Gastrocnemius medialis (tissue), 4 donors: ENCODE measurements around the gene PLPP7. TPM values are rescaled to one million over a fixed set of nuclear protein-coding genes. Genes with fewer than 3 reads are reported as not detected.
"Not testable (repeated sequence)": the region's sequence is repeated elsewhere in the genome, so short reads cannot be mapped to it uniquely, and the experiment has no call there.

Experiments used
- ATAC-seq, 2 donors: fragments of 150-250 bp; one replicate each; pipeline ENCODE4 v1.9.1; 2016
- DNase-seq, 2 donors: peaks; one replicate each; pipeline ENCODE4 v3.0.0-alpha.2; 2019
- H3K27ac ChIP-seq, 4 donors: fragments of 200-600 bp; sonication (generic); 1 replicate in 1 of 4; 2 replicates in 3 of 4; pipeline ENCODE4 v1.5.1; 2016 to 2018; ENCODE audit warnings: mild to moderate bottlenecking in 2 of 4, moderate library complexity in 1 of 4
- H3K27me3 ChIP-seq, 3 donors: fragments of 200-600 bp; sonication (generic) in 2 of 3; 1 replicate in 1 of 3; 2 replicates in 2 of 3; pipeline versions ENCODE4 v1.5.1 to v1.6.0; 2016 to 2019; ENCODE audit warnings: mild to moderate bottlenecking in 1 of 3, moderate library complexity in 1 of 3
- H3K36me3 ChIP-seq, 2 donors: fragments of 200-600 bp; sonication (generic) in 1 of 2; one replicate each; pipeline ENCODE4 v1.5.1; 2017 to 2018
- H3K4me1 ChIP-seq, 2 donors: fragments of 200-600 bp; sonication (generic) in 1 of 2; one replicate each; pipeline ENCODE4 v1.5.1; 2016 to 2017; ENCODE audit warnings: mild to moderate bottlenecking in 2 of 2
- H3K4me3 ChIP-seq, 4 donors: fragments of 200-600 bp; sonication (generic) in 3 of 4; 1 replicate in 1 of 4; 2 replicates in 3 of 4; pipeline ENCODE4 v1.5.1; 2016 to 2019; ENCODE audit warnings: mild to moderate bottlenecking in 2 of 4
- H3K9me3 ChIP-seq, 3 donors: fragments of 200-600 bp; sonication (generic) in 2 of 3; 1 replicate in 1 of 3; 2 replicates in 2 of 3; pipeline ENCODE4 v1.5.1; 2016 to 2019
- POLR2A ChIP-seq, 2 donors: fragments of 450-650 bp; IDR thresholded peaks; one replicate each; pipeline ENCODE4 v1.6.1; 2017; ENCODE audit warnings: antibody characterized with exemption in 2 of 2, mild to moderate bottlenecking in 2 of 2, moderate library complexity in 2 of 2
- in situ Hi-C, 4 donors: fragments of 200-750 bp; cut with MboI; loops; one replicate each; pipeline versions ENCODE4 v1.15.0 to v1.8.0; 2017; ENCODE audit warnings: low sequenced_read_pairs in 4 of 4
- intact Hi-C: fragments of 100-400 bp; cut with DNase I; formaldehyde crosslinking; loops from one replicate; pipeline ENCODE4 v1.15.1; 2023; ENCODE audit warnings: low total_unique reads
- total RNA-seq, 4 donors: library from RNA; depleted of rRNA; stranded (reverse); fragments of >200 nt; gene quantifications; one replicate each; pipeline versions ENCODE4 v1.1.0 to v1.2.3, GENCODE V29; 2016
- TF ChIP-seq, protein P1 (sequence below), 5 experiments: fragments of 450-650 bp in 3 of 5; fragments of 200-600 bp in 2 of 5; sonication (generic) in 2 of 5; IDR thresholded peaks in 4 of 5; conservative IDR thresholded peaks in 1 of 5; 1 replicate in 4 of 5; 2 replicates in 1 of 5; pipeline ENCODE4 v1.5.1; 2016 to 2019; ENCODE audit warnings: antibody characterized with exemption in 5 of 5, mild to moderate bottlenecking in 3 of 5, moderate library complexity in 3 of 5

The PLPP7 gene
- total RNA-seq, 4 donors from 2014 or later: 110 to 395 (median 184) TPM

GRCh38 chr9:131266266-131267229, 23.0 kb upstream of the PLPP7 start:
- in situ Hi-C loops (no loop called here), intact Hi-C loops (no loop called here)
- TF ChIP-seq, protein P1, sequence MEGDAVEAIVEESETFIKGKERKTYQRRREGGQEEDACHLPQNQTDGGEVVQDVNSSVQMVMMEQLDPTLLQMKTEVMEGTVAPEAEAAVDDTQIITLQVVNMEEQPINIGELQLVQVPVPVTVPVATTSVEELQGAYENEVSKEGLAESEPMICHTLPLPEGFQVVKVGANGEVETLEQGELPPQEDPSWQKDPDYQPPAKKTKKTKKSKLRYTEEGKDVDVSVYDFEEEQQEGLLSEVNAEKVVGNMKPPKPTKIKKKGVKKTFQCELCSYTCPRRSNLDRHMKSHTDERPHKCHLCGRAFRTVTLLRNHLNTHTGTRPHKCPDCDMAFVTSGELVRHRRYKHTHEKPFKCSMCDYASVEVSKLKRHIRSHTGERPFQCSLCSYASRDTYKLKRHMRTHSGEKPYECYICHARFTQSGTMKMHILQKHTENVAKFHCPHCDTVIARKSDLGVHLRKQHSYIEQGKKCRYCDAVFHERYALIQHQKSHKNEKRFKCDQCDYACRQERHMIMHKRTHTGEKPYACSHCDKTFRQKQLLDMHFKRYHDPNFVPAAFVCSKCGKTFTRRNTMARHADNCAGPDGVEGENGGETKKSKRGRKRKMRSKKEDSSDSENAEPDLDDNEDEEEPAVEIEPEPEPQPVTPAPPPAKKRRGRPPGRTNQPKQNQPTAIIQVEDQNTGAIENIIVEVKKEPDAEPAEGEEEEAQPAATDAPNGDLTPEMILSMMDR (IDR thresholded peaks at IDR 0.05 in 4 of 5, conservative IDR thresholded peaks at IDR 0.05 in 1 of 5): no peak
- no peak for TF ChIP-seq POLR2A (IDR thresholded peaks at IDR 0.05)
- DNase-seq (peak in 1 of 2 donors; percentile 57), ATAC-seq (peak in 1 of 2 donors; percentile 14)
- Histone ChIP-seq H3K9me3 (no peaks in the 10 kb centered on the region), H3K4me3 (no peak overlapping the region), H3K36me3 (no peaks in the 10 kb centered on the region), H3K27ac (peak overlapping the region; percentile 94 to 100 (median 98)), H3K4me1 (peaks cover 54 to 67% of the 10 kb centered on the region in 2 donors), H3K27me3 (no peaks in the 10 kb centered on the region)

DNA sequence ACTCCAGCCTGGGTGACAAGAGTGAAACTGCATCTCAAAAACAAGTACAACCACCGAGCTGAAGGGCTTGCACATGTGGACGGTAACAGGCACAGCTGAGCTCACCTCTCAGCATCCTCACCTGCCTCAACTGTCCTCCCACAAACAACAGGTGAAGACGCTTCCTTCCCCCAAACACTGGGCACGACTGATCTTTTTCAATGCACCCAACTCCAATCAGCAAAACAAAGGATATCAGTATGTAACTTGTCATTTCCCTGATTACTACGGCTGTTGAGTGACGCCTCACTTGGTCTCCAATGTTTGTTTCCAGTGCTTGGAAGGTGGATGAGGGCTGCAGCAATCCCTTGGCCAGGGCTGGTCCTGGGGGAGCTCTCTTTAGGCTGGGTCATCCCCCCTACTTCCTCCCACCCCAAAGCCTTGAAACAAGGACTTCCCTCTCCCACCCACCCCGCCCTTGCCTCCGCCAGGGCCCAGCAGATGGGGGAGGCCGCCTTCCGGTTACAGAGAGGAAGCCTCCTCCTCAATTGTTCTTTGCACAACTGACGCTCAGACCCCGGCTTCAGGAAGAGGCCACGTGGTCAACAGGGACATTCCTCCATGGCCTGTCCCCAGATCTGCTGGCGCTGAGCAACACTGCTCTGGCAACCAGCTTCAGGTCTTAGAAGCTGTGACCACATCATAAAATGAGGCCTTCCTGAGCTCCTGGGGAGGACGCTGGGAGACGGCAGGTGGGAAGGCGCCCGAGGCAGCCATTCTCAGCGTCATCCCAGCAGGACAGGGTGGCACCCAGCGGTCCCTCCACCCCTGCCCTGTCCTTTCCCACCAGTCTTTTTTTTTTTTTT, 19.1 kb upstream of the PLPP7 start:
- TF ChIP-seq POLR2A (IDR thresholded peaks at IDR 0.05): peak; percentile 8 to 25
- TF ChIP-seq, protein P1 (IDR thresholded peaks at IDR 0.05 in 4 of 5, conservative IDR thresholded peaks at IDR 0.05 in 1 of 5): no peak
- Histone ChIP-seq H3K4me1 (peaks cover 79 to 89% of the 10 kb centered on the region in 2 donors), H3K27ac (peak overlapping the region; percentile 94 to 100 (median 98)), H3K9me3 (no peaks in the 10 kb centered on the region), H3K27me3 (no peaks in the 10 kb centered on the region), H3K36me3 (no peaks in the 10 kb centered on the region), H3K4me3 (peak overlapping the region in 1 of 4 donors; percentile 19)
- ATAC-seq: peak; percentile 18 to 21
- peak; percentile 74 to 82 for DNase-seq
- intact Hi-C loops: no loop called here
- in situ Hi-C loops: no loop called here

GRCh38 chr9:131271016-131271273, 18.6 kb upstream of the PLPP7 start:
- H3K36me3 ChIP-seq, in situ Hi-C loops, intact Hi-C loops, H3K9me3 ChIP-seq, DNase-seq, ATAC-seq, H3K27me3 ChIP-seq, H3K4me3 ChIP-seq: not testable (repeated sequence)
- Histone ChIP-seq H3K27ac (peak overlapping the region; percentile 94 to 100 (median 98)), H3K4me1 (peaks cover 81 to 89% of the 10 kb centered on the region in 2 donors)

GRCh38 chr9:131271506-131271931, 18.0 kb upstream of the PLPP7 start:
- Histone ChIP-seq H3K27ac (peak overlapping the region; percentile 94 to 100 (median 98)), H3K27me3 (no peaks in the 10 kb centered on the region), H3K4me3 (no peak overlapping the region), H3K9me3 (no peaks in the 10 kb centered on the region), H3K36me3 (no peaks in the 10 kb centered on the region), H3K4me1 (peaks cover 81 to 89% of the 10 kb centered on the region in 2 donors)
- intact Hi-C loops: no loop called here
- ATAC-seq (no peak), DNase-seq (no peak)
- TF ChIP-seq, protein P1 (IDR thresholded peaks at IDR 0.05 in 4 of 5, conservative IDR thresholded peaks at IDR 0.05 in 1 of 5): no peak
- in situ Hi-C loops: no loop called here

- peak overlapping the region; percentile 94 to 100 (median 98) for H3K27ac ChIP-seq
- in situ Hi-C loops (no loop called here), intact Hi-C loops (no loop called here)
- no peak overlapping the region for H3K4me3 ChIP-seq
- TF ChIP-seq, protein P1 (IDR thresholded peaks at IDR 0.05 in 4 of 5, conservative IDR thresholded peaks at IDR 0.05 in 1 of 5): no peak
- no peak for TF ChIP-seq POLR2A (IDR thresholded peaks at IDR 0.05)
- peaks cover 80 to 82% of the 10 kb centered on the region in 2 donors for H3K4me1 ChIP-seq
- DNase-seq (no peak), ATAC-seq (no peak)
- no peaks in the 10 kb centered on the region for H3K27me3 ChIP-seq
- H3K9me3 ChIP-seq: no peaks in the 10 kb centered on the region
- no peaks in the 10 kb centered on the region for H3K36me3 ChIP-seq
Measured at GRCh38 chr9:131272212-131272611, 17.3 kb upstream of the PLPP7 start.
